ENCODE data around the gene DIAPH3. TPM values are rescaled to one million over a fixed set of nuclear protein-coding genes. Genes with fewer than 3 reads are reported as not detected.

The DIAPH3 gene
- total RNA-seq, 1 donor from 2014 or later: 4.5 TPM

GRCh38 chr13:59653916-59654315 is 509.8 kb downstream of the DIAPH3 start:
- TF ChIP-seq, protein P1, sequence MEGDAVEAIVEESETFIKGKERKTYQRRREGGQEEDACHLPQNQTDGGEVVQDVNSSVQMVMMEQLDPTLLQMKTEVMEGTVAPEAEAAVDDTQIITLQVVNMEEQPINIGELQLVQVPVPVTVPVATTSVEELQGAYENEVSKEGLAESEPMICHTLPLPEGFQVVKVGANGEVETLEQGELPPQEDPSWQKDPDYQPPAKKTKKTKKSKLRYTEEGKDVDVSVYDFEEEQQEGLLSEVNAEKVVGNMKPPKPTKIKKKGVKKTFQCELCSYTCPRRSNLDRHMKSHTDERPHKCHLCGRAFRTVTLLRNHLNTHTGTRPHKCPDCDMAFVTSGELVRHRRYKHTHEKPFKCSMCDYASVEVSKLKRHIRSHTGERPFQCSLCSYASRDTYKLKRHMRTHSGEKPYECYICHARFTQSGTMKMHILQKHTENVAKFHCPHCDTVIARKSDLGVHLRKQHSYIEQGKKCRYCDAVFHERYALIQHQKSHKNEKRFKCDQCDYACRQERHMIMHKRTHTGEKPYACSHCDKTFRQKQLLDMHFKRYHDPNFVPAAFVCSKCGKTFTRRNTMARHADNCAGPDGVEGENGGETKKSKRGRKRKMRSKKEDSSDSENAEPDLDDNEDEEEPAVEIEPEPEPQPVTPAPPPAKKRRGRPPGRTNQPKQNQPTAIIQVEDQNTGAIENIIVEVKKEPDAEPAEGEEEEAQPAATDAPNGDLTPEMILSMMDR (IDR thresholded peaks at IDR 0.05; ENCODE audit: unreplicated experiment): no peak
- Mint-ChIP-seq H3K4me3 (ENCODE audit: unreplicated experiment) (no peak overlapping the region), H3K9me3 (ENCODE audit: unreplicated experiment) (no peaks in the 10 kb centered on the region), H3K27me3 (ENCODE audit: unreplicated experiment) (no peaks in the 10 kb centered on the region), H3K27ac (ENCODE audit: unreplicated experiment) (no peak overlapping the region), H3K4me1 (ENCODE audit: unreplicated experiment) (no peaks in the 10 kb centered on the region), H3K36me3 (ENCODE audit: low read depth, unreplicated experiment) (no peaks in the 10 kb centered on the region)
- DNase-seq (ENCODE audit: low spot score): no peak

DNA sequence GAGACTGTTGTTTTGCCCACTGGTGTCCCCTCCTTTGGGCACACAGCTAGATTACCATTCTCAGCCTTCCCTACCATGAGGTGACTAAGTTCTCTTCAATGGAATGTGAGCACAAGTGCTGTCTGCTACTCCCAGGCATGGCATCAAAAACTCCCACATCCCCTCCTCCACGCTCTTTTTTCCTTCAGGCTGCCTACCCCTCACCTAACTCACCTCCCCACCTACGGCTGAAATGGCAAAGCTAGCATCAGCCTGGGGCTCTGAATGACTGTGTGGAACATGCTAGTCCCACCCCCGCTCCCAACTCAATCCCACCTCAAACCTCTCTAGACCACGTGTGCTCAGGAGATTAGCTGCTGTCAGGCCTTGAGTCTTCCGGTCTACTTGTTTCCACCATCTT is 512.2 kb downstream of the DIAPH3 start:
- Mint-ChIP-seq H3K36me3 (ENCODE audit: low read depth, unreplicated experiment) (no peaks in the 10 kb centered on the region), H3K4me1 (ENCODE audit: unreplicated experiment) (no peaks in the 10 kb centered on the region)

DNA sequence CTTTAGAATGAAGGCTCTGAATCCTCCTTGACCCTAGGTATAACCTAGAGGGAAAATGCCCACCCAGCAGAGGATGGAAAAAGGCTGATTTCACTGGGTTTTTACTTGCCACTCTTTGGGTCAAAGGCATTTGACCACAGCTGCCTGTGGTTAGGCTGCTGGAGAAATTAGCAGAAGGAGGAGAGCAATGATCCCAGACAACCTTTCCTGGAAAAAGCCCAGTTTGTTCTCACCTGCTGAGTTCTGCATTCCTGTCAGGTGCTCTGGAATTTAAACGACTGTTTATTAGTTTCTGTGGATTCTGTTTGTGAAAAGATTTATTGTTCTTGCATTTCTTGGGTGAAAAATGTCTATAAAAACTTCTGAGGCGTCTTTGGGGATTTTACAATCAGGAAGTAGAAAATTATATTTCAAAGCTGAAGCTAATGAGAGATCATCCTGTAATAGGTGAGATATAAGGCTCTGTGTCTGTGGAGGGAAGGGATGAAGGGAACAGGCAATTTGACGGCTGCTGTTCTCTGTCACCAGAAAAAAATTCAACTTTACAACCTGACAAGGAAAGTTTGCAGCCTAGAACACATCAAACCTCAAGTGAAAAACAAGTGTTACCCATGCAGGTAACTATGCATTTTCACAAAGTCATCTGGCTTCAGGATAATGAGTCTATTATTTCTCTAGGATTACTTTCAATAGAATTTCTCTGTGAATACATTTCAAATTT is 519.7 kb downstream of the DIAPH3 start:
- Mint-ChIP-seq H3K27ac (ENCODE audit: unreplicated experiment) (no peak overlapping the region), H3K4me3 (ENCODE audit: unreplicated experiment) (no peak overlapping the region), H3K9me3 (ENCODE audit: unreplicated experiment) (no peaks in the 10 kb centered on the region), H3K27me3 (ENCODE audit: unreplicated experiment) (no peaks in the 10 kb centered on the region), H3K4me1 (ENCODE audit: unreplicated experiment) (peaks cover 2% of the 10 kb centered on the region), H3K36me3 (ENCODE audit: low read depth, unreplicated experiment) (peaks cover 5% of the 10 kb centered on the region)
- no peak for DNase-seq (ENCODE audit: low spot score)
- TF ChIP-seq, protein P1 (IDR thresholded peaks at IDR 0.05; ENCODE audit: unreplicated experiment): no peak

More for the DNA sequence above, 512.2 kb downstream of the DIAPH3 start:
- TF ChIP-seq, protein P1 (IDR thresholded peaks at IDR 0.05; ENCODE audit: unreplicated experiment): no peak
- no peak for DNase-seq (ENCODE audit: low spot score)
- Mint-ChIP-seq H3K9me3 (ENCODE audit: unreplicated experiment) (no peaks in the 10 kb centered on the region), H3K27ac (ENCODE audit: unreplicated experiment) (no peak overlapping the region), H3K27me3 (ENCODE audit: unreplicated experiment) (no peaks in the 10 kb centered on the region), H3K4me3 (ENCODE audit: unreplicated experiment) (no peak overlapping the region)

DNA sequence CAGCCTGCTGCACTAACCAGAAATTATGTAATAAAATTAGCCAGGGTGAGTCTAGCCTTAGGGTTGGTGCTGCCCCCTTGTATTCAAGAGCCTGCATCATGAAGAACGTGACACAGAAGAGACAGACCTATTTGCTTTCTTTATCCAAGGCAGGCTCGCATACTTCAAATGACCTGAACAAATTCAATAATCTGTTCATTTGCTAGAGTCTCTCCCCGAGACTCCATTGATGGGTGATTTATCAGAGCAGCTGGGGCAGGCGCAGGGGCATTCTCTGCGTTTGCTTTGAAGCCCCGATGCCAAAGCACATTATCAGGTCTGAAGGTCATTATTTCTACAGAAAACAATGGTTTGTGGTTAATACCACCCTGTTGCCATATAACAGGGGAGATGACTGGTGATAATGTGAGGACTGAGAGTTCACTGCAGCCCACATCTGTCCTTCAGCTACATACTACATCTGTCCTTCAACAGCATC is 520.3 kb downstream of the DIAPH3 start:
- Mint-ChIP-seq H3K4me1 (ENCODE audit: unreplicated experiment) (peaks cover 2% of the 10 kb centered on the region), H3K4me3 (ENCODE audit: unreplicated experiment) (no peak overlapping the region), H3K27ac (ENCODE audit: unreplicated experiment) (no peak overlapping the region), H3K27me3 (ENCODE audit: unreplicated experiment) (no peaks in the 10 kb centered on the region), H3K36me3 (ENCODE audit: low read depth, unreplicated experiment) (peaks cover 5% of the 10 kb centered on the region), H3K9me3 (ENCODE audit: unreplicated experiment) (no peaks in the 10 kb centered on the region)
- DNase-seq (ENCODE audit: low spot score): no peak
- TF ChIP-seq, protein P1 (IDR thresholded peaks at IDR 0.05; ENCODE audit: unreplicated experiment): no peak

DNA sequence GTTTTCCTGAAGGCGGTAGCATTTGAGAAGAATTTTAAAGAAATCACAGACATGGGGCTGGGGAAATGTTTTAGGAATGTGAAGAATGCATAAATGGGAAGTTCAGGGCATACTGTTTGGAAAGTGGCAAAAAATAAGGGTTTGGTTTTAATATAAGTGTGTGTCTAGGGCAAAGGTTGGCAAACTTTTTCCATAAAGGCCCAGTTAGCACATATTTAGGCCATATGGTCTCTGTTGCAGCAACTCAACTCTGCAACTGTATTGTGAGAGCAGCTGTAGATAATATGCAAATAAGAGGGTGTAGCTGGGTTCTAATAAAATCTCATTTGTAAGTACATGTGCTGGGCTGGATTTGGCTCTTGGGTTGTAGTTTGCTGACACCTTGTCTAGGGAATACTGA is 521.9 kb downstream of the DIAPH3 start:
- no peaks in the 10 kb centered on the region for H3K27me3 Mint-ChIP-seq (ENCODE audit: unreplicated experiment)
- TF ChIP-seq, protein P1 (IDR thresholded peaks at IDR 0.05; ENCODE audit: unreplicated experiment): no peak
- peaks cover 5% of the 10 kb centered on the region for H3K36me3 Mint-ChIP-seq (ENCODE audit: low read depth, unreplicated experiment)
- DNase-seq (ENCODE audit: low spot score): no peak
- H3K4me1 Mint-ChIP-seq (ENCODE audit: unreplicated experiment): peaks cover 2% of the 10 kb centered on the region
- no peaks in the 10 kb centered on the region for H3K9me3 Mint-ChIP-seq (ENCODE audit: unreplicated experiment)
- no peak overlapping the region for H3K4me3 Mint-ChIP-seq (ENCODE audit: unreplicated experiment)
- H3K27ac Mint-ChIP-seq (ENCODE audit: unreplicated experiment): no peak overlapping the region

Data from endothelial cell (in vitro differentiated cells).